SK-MEL-5 (cell line): ENCODE results near the gene ZNF546. TPM values are rescaled to one million over a fixed set of nuclear protein-coding genes. Genes with fewer than 3 reads are reported as not detected.
"Not testable (repeated sequence)": the region's sequence is repeated elsewhere in the genome, so short reads cannot be mapped to it uniquely, and the experiment has no call there.

Experiments used
- DNase-seq: peaks from one replicate; pipeline ENCODE4 v3.0.0-alpha.2; 2016; ENCODE audit warnings: low read depth, low spot score
- in situ Hi-C: cut with HindIII; loops from 2 replicates; pipeline ENCODE4 v1.10.0; 2016; ENCODE audit warnings: low sequenced_read_pairs, high pct_unique_total_duplicates, low pct_unique_long_range_greater_than_20kb
- polyA plus RNA-seq, 2 experiments: library from polyadenylated mRNA; depleted of rRNA; stranded (reverse); fragments of >200 nt; gene quantifications; 2 replicates each; pipeline ENCODE4 v1.2.3, GENCODE V29; 2015
- total RNA-seq: library from RNA; depleted of rRNA; stranded (reverse); fragments of >200 nt; shearing (Covaris generic); gene quantifications from 2 replicates; pipeline ENCODE4 v1.2.3, GENCODE V29; 2014; rRNA removed

The ZNF546 gene
- 2.0 and 6.4 TPM in 2 replicates for total RNA-seq
- polyA plus RNA-seq (2015; cell fraction: cytosol; rRNA removed) = 0.61 and 2.1 TPM in 2 replicates
- 2.6 and 4.4 TPM in 2 replicates for polyA plus RNA-seq (2015; cell fraction: nucleus; rRNA removed)

DNA sequence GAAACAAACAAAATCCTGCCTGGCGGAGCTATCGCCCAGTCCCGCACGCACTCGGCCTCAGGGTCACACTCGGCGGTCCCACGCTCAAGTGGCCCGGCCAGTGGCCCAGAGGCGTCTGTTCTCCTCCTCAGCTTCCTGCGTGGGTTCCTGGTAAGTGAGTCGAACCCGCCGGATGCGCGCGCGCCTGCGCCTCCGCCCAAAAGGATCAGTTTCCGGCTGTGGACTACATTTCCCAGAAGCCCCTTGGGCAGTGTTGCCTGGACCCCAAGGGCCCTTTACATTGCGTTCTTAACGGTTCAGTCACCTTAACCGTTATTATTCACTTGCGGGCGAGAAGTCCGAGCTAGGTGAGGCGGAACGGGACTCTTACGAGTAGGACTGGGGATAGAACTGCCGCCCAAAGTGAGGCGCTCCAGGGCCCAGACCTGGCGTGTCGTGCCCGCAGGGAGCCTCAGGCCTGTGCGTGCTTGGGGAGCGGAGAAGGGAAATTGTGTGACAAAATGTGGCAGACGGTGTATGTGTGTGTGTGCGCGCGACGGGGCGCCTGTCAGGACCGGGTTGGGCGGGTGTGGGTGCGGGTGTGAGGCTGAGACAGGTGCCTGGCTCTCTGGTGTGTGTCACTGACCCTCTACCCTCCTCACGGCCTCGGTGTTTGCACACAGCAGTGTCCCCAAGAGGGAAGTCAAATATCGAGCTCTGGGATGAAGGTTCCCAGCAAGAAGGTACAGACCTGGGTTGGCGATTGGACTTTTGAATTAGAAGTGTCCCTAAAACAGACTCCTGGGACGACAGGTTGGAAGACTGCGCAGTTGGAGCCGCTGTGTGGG lies at the start of gene ZNF546:
TSS of gene ZNF546 (plus strand) at position 250 of the 827 bp plus-strand sequence. CDS start 1,267 bp downstream, outside the sequence.
- in situ Hi-C loops = no loop called here

DNA sequence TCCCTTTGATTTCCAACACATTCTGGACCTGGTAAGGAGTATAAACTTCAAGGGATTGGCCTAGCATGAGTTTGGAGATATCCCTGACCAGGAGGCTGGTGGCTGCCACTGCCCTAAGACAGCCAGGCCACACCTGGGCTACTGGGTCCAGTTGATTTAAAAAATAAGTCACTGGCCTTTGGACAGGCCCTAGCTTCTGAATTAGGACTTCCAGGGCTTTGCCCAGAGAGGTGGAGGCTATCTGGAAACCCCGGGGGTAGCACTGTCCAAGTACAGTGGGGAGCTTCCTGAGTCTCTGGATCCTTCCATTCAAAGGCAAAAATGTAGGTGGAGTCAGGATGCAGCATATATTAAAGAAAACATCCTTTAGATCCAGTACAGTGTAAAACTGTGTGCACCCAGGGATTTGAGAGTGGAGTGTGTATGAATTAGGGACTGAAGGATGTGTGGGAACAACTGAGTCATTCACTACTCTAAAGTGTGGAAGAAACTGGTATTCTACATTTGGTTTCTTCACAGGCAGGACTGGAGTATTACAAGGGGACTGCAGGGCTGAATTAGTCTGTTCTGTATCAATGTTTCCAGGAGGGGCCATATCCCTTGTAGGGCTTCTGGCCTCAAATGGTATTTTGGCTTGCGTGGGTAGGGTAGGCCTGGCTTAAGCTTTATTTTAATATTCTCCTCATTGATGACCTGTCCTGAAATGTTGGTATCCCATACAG lies 47.7 kb upstream of the ZNF546 start:
- in situ Hi-C loops = no loop called here
- DNase-seq = no peak

More for the DNA sequence above, at the start of gene ZNF546:
- peak; percentile 86 for DNase-seq

DNA sequence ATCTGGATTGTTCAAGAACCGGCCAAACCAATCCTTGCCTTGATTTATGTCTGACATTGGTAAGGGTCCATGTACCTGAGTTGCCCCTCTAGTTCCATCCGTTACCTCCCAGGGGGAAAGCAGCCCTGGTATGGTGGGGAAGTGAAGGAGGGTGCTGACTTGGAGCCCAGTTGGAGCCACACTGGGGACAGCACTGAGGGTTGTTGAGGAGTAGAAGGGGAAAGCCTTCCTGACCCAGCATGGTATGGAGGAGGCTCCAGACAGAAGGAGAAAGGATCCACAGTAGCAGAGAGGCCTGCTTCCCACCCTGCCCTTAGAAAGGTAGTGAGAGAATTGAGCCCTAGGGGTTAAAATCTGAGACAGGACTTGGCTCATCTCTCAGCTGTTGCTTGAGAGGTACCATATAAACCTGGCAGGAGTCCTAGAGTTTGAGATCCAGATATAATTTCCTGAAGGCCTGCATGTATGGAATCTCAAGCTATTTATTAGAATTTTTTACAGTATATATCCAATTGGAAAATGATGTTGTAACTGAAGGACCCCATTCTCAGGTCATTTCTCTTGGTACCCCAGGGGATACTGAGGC lies 45.7 kb upstream of the ZNF546 start:
- no peak for DNase-seq
- in situ Hi-C loops = no loop called here

DNA sequence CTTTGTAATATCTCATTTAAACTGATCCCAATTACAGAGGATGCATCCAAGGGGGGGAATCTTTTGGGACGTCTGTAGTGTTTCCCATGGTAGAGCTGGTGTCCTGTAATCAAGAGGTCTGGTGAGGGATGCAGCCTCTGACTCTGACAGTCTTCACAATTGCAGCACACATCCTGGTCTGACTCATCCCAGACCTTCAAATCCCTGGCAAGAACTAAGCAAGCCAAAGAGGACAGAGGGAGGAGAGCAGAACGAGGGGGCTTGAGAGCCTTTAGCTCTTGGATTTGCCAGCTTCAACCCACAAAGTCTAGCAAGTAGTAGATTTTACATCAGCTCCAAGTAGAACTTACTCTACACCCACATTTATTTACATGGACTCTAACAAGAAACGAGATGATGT lies 45.2 kb upstream of the ZNF546 start:
- in situ Hi-C loops = no loop called here
- no peak for DNase-seq

DNA sequence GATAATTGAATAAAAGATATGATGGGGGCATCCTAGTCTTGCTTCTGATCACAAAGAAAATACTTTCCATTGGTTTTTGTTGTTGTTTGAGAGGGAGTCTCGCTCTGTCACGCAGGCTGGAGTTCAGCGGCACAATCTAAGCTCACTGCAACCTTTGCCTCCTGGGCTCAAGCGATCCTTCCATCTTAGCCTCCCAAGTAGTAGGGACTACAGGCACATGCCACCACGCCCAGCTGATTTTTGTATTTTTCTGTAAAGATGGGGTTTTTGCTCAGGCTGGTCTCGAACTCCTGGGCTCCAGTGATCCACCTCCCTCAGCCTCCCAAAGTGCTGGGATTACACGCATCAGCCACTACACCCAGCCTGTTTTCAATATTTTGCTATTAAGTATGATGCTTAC lies 42.9 kb upstream of the ZNF546 start:
- no peak for DNase-seq
- in situ Hi-C loops = no loop called here

DNA sequence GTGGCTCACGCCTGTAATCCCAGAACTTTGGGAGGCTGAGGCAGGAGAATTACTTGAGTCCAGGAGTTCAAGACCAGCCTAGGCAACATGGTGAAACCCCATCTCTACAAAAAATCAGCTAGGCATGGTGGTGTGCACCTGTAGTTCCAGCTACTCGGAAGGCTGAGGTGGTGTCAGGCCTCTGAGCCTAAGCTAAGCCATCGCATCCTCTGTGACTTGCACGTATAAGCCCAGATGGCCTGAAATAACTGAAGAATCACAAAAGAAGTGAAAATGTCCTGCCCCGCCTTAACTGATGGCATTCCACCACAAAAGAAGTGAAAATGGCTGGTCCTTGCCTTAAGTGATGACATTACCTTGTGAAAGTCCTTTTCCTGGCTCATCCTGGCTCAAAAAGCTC lies 39.0 kb upstream of the ZNF546 start:
- DNase-seq, in situ Hi-C loops: not testable (repeated sequence)

DNA sequence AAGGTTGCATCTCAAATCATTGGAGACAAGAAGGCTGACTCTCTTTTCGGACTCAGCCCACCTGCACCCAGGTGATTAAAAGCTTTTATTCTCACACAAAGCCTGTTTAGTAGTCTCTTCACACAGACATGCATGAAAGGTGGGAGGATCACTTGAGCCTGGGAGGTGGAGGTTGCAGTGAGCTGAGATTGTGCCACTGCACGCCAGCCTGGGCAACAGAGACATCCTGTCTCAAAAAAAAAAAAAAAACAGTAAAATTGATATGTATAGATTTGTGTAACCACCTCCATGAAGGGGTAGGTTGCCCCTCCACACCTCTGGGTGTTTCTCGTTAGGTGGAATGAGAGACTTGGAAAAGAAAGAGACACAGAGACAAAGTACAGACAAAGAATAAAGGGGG lies 37.9 kb upstream of the ZNF546 start:
- DNase-seq, in situ Hi-C loops: not testable (repeated sequence)

DNA sequence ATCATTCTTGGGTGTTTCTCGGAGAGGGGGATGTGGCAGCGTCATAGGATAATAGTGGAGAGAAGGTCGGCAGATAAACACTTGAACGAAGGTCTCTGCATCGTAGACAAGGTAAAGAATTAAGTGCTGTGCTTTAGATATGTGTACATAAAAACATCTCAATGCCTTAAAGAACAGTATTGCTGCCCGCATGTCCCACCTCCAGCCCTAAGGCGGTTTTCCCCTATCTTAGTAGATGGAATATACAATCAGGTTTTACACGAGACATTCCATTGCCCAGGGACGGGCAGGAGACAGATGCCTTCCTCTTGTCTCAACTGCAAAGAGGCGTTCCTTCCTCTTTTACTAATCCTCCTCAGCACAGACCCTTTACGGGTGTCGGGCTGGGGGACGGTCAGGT lies 37.5 kb upstream of the ZNF546 start:
- DNase-seq, in situ Hi-C loops: not testable (repeated sequence)

DNA sequence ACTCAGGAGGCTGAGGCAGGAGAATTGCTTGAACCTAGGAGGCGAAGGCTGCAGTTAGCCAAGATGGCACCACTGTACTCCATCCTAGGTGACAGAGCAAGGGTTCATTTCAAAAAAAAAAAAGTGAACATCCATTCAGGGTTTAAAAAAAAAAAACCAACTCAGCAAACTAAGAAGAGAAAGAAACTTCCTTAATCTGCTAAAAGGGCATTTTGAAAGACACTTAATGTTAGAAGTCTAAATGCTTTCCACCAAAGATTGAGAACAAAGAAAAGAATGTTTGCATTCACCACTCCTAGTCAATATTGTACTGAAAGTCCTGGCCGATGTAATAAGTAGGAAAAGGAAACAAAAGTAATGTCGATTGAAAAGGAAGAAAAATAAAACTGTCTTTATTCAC lies 33.0 kb upstream of the ZNF546 start:
- DNase-seq = no peak
- in situ Hi-C loops = no loop called here

DNA sequence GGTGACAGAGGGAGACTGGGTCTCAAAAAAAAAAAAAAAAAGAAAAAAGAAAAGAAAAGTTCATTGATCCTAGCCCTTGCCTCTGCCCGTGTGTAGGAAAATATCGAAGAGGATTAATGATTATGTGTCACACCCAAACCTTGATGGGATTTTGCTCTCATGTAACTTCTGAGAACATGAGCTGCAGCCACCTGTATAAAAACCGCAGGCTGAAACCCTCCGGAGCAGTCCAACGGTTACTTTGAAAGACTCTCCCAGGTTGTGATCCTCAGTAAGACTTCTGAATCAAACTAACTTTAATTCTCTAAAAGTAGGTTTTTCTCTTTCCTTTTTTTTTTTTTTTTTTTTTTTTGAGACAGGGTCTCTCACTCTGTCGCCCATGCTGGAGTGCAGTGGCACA lies 30.2 kb upstream of the ZNF546 start:
- in situ Hi-C loops = no loop called here
- DNase-seq = no peak

DNA sequence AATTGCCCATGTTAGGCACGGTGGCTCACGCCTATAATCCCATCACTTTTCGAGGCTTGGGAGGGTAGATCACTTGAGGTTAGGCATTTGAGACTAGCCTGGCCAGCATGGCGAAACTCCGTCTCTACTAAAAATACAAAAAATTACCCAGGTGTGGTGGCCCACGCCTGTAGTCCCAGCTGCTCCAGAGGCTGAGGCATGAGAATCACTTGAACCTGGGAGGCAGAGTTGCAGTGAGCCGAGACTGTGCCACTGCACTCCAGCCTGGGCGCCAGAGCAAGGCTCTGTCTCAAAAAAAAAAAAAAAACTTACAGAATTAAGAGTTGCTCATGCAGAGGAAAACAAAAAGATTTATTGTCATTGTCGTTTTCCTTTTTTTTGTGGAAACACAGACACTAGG lies 29.3 kb upstream of the ZNF546 start:
- in situ Hi-C loops = no loop called here
- DNase-seq = no peak

DNA sequence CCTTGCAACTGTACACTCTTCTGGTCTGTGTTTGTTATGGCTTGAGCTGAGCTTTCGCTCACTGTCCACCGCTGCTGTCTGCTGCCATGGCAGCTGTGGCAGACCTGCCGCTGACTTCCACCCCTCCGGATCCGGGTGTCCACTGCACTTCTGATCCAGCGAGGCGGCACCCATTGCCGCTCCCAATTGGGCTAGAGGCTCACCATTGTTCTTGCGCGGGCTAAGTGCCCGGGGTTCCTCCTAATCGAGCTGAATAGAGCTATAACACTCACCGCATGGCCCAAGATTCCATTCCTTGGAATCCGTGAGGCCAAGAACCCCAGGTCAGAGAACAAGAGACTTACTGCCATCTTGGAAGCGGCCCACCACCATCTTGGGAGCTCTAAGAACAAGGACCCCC lies 28.1 kb upstream of the ZNF546 start:
- no peak for DNase-seq
- in situ Hi-C loops = no loop called here

DNA sequence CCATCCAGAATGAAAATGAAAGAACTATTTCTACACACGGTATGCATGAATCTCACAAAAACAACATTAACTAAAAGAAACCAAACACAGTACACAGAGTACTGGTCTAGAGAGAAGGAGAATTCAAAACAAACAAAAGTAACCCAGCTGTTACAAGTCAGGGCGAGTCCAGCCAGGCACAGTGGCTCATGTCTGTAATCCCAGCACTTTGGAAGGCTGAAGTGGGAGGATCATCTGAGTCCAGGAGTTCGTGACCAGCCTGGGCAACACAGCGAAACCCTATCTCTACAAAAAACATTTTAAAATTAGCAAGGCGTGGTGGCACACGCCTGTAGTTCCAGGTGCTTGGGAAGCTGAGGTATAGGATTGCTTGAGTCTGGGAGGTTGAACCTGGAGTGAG lies 27.6 kb upstream of the ZNF546 start:
- in situ Hi-C loops = no loop called here

DNA sequence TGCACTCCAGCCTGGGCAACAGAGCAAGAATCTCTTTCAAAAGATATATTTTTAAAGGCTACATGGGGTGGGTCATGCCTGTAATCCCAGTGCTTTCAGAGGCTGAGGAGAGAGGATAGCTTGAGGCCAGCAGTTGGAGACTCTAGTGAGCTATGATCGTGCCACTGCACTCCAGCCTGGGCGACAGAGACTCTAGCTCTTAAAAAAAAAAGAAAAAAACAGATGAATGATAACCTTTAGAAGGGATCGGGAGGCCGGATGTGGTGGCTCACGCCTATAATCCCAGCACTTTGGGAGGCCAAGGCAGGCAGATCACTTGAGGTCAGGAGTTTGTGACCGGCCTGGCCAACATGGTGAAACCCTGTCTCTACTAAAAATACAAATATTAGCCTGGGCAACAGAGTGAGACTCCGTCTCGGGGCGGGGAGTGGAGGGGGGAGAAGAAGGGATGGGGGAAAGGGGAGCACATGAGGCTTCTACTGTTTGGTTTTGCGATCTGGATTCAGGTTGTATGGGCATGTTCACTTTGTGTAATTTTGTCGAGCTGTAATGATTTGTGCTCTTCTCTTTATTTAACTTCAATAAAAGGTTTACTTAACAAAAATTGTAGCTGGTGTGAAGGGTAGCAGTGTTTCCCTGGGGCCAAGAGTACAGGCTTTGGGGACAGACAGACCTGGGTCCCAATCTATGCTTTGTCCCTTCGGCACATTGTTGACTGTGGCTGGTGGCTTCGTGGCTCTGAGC lies 27.0 kb upstream of the ZNF546 start:
- DNase-seq = peak; percentile 70
- in situ Hi-C loops = no loop called here

More for the DNA sequence above, 27.6 kb upstream of the ZNF546 start:
- DNase-seq = no peak

DNA sequence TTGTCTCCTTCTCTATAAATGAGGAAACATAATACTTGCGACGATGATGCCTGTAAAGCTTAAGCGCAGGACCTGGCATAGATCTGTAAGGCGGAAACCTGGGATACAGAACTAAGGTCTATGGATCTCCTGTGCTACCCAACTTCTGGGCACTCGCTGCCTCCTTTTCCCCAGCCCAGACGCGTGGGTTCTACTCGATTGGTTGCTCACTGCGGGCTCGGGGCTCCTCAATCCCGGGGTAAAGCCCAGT lies 26.5 kb upstream of the ZNF546 start:
- no peak for DNase-seq
- in situ Hi-C loops = no loop called here

DNA sequence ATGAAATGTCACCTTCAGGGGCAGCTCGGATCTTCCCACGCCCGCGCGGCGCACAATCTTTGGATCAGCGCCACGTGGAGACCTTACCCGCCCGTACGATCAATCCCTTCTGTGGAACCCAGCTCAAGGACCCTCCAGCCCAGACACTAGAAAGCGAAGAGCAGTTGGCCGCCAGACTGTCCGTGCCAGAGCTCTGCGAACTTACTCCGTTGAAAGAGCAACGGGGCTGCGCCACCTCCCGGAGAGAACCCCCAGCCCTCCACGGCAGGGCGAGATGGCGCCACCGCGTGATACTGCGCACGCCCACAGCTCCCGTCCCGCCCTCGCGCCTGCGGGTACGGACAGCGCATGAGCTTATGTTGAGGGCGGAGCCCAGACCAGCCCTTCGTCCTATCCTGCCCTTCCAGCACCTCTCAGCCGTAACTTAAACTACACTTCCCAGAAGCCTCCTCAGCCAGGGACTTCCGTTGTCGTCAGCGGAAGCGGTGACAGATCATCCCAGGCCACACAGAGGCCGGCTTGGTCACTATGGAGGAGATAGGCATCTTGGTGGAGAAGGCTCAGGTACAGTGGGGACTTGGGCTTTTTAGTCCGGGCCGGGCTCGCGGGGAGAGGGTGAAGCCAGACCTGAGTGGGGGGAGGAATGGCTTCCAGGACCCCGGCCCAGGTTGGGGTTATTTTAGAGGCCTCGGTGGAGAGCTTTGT lies 26.0 kb upstream of the ZNF546 start, which contains the start of gene PSMC4:
TSS of gene PSMC4 (plus strand) at position 491 of the 705 bp plus-strand sequence. CDS start at position 529, 38 bp downstream.
- in situ Hi-C loops = no loop called here
- peak; percentile 99 for DNase-seq

DNA sequence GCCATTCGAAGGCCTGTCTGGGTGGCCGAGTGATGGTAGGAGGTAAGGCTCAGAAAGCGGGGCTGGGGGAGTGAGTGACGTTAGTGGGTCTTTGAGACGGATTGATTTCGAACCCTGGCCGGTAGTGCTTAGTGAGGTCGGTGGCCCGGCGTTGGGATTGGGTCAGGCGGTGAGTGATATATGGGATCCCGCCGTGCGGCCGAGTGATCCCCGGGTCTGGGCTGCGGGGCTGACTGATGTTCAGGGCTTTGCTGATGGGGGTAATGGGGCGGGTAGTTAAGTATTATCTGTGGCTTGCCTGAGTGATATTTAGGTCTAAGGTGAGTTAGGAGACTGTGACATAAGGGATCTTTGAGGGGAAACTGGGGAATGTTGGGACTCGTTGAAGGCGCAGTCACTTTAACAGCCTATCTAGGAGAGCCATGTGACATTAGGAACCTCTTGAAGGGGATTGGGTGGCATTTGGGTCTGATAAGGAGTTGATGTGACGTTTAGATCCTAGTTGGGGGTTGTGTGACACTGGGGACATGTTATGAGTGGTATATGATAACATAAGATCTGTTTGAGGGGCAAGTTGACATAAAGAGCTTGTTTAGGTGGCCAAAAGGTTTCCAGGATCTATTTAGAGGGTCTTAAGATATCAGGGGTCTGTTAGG lies 25.4 kb upstream of the ZNF546 start:
- no peak for DNase-seq
- in situ Hi-C loops = no loop called here
